ENCODE measurements around the gene MMP21.
A peak's percentile ranks its signal among the peaks of the same experiment; 100 is the strongest.

The MMP21 gene

GRCh38 chr10:125775491-125776106 lies at the start of gene MMP21:
MMP21 (minus strand) TSS chr10:125775821; CDS start chr10:125775821, 0 bp downstream.
- no peak for DNase-seq

DNA sequence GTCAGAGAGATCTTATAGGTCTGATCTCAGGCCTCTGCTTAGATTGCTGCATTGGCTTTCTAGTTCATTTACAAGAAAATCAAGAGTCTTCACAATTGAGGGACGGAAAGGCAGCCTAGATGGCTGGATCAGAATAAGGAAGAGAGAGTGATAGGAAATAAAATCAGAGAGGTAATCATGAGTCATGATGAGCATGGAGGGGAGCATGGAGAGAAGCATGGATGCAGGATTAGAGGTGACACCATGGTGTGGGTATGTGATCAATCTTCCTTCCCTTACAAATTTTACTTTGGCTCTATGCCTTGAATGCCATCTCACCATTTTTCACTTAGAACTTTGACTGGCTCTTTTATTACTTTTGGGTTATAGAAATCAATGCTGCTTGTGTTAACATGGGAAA lies 49.1 kb upstream of the MMP21 start:
- no peak for DNase-seq

DNA sequence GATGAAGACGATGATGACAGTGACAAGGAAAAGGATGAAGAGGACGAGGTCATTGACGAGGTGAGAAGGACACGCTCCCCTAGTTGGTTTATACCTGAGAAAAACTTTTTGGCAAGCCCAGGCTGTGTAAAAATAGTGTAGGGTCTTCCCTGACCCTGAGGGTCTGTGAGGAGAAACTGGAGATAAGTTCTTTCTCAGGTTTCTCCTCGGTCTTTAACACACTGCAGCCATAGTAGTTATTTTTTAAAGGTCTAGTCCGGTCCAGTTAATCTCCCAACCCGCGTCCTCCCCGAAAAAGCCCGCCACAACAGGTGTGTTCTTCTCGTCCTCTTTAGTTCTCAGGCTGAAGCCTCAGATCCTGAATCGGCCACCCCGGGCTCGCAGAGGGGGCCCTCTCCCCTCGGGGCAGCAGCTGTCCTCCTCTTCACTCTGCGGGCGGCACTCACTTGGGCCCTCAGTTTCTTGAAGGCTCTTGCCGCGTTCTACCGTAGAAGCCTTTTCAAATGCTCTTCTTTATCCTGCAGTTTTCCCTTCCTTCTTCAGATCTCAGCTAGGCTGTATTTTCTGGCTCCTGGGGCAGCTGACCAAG lies 48.1 kb upstream of the MMP21 start:
- no peak for DNase-seq

DNA sequence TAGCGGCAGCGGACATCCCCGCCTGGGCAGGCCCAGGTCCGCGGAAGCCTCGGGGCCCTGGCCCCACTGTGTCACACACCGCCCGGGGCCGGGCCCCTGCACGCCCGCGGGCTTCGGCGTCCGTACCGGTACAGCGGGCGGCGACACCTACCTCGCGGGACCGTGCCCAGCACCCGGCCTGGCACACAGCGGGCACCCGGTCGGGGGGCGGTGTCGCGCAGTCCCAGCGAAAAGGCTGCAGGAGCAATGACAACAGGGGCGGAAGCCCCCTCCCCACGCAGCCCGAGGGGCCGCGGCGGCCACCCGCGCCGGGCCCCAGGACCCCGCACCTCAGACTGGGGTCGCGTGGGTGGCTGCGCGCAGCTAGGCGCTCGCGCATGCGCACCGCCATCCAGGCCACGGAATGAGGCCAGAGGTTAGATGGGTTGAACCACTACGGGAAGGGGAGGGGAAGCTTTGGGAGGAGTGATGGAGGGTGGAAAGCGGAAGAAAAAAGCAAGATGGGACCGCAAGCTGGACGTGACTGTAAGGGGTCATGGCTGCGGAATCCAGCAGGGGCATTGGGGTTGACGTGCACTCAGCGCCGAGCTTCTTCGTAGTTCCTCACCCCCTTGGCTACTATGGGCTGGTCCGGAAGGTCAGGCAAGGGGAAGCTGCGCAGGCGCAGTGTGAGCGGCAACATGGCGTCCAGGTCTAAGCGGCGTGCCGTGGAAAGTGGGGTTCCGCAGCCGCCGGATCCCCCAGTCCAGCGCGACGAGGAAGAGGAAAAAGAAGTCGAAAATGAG lies 47.4 kb upstream of the MMP21 start, which contains the start of the genes BCCIP and UROS:
BCCIP (plus strand) TSS at position 669 of the 785 bp plus-strand sequence; CDS start at position 681, 12 bp downstream.
UROS (minus strand) TSS at position 381 of the 785 bp plus-strand sequence. CDS start 6,759 bp downstream, outside the sequence.
- DNase-seq, result peak; percentile 80 to 87

GRCh38 chr10:125820701-125821100 lies 45.1 kb upstream of the MMP21 start:
- no peak for DNase-seq

DNA sequence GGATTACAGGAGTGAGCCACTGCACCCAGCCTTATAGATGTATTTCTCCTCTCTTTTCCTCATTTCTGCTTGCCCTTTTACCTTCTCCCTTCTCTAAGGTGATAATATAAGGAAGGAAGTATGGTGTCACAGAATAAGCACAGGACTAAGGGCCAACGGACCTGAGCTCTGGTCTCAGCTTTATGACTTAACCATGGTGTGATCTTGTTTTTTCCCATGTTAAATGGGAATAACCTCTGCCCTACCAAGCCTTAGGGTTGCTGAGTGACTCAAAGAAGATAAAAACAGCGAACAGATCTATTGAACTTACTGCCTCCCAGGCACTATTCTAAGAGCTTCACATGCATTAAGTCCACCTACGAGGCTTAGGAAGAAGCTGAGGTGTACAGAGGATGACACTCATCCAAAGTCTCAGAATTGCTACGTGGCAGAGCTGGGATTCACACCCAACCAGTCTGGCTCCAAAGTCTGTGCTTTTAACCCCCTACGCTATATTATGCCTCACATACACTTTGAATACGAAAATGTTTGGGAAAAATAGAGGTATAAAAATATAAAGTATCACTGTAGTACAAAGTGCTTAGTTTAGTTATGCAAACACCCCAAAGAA lies 41.8 kb upstream of the MMP21 start:
- no peak for DNase-seq

- DNase-seq, result no peak
Observed at GRCh38 chr10:125816548-125816947, 40.9 kb upstream of the MMP21 start.

DNA sequence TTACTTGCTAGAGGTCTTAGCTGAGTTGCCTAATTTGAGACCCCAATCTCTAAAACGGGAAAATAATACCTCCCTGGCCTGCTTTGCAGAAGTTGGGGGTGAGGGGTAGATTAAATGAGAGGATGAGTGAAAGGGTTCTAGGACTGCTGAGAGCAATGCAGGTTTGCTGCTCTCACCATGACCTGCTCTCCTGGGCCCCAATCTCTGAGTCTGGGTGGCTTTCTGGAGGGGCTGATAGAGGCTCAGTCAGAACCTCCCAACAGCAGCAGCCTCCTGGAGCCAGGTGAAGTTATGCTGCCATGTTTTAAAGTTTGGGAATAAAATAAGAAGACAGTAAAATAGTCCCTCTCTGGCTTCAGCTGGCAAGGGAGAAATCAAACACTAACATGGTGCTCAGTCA lies 40.1 kb upstream of the MMP21 start:
- DNase-seq, result no peak

GRCh38 chr10:125812128-125812750 lies 36.6 kb upstream of the MMP21 start:
- no peak for DNase-seq

DNA sequence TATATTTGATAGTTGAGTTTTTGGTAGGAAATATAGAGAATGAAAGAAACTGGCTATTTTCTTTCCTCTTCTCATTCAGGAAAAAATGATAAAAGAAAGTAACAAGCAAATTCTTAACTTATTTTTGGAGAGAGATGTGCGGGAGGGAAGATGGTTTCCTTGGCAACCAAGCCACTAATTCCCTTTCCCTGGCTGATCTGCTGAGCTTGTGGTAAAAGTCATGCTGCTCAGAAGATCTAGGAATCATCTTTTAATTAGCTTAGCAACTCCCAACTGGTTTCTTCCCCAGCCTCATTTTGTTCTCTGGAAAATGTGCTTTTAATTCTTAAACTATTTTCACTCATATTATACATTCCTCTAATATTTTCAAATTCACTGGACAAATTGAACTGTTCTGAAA lies 35.6 kb upstream of the MMP21 start:
- DNase-seq, result no peak

GRCh38 chr10:125808047-125808446 lies 32.4 kb upstream of the MMP21 start:
- no peak for DNase-seq

DNA sequence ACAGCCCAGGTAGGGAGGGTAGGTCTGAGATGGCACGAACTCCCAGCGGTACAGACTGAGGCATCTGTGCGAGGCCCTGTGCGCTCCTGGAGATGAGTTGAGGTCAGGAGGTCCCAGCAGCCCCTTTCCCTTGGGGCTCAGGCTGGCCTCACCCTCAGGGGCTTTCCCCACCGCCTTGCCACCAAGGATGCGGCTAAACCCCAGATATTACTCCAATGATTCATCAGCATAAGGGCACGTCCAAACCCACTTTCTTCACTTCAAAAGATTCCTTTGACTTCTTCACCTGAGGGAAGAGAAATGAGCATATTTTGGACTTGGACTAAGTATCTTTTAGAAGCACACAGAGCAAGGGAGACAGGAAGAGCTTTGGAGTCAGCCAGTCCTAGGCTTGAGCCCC lies 27.1 kb upstream of the MMP21 start:
- DNase-seq, result no peak

GRCh38 chr10:125802131-125802530 lies 26.5 kb upstream of the MMP21 start:
- no peak for DNase-seq

- no peak for DNase-seq
Observed at GRCh38 chr10:125801574-125801973, 26.0 kb upstream of the MMP21 start.

GRCh38 chr10:125799451-125800182 lies 24.0 kb upstream of the MMP21 start:
- no peak for DNase-seq

DNA sequence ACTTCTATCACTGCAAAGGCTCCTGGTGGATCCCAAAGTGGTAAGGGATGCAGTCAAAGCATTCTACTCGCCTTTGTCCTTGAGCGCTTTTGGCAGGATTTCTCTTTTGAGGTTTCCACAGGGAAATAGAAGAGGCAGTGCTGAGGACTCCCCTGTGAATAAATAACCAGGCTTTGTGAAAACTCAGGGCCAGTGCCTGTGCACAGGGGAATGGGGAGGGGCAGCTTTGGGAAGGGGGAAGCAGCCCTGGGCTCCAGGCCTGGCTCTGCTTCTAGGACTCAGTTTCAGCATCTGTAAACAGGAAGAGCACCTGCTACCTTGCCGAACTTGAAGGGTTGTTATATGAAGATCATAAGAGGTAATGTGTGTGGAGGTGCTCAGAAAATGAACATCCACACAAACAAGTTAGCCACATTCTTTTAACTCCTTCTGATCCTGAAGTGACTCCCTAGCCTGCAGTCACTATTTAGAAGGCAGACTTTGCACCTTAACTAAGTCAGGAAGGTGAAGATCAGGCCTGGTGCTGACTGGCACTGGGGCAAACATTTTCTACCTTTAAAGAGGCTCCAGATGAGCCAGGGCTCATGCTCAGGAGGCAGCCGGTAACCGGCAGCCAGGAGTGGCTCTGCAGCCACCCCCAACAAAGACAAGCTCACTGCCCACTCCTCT lies 22.5 kb upstream of the MMP21 start:
- DNase-seq, result no peak

DNA sequence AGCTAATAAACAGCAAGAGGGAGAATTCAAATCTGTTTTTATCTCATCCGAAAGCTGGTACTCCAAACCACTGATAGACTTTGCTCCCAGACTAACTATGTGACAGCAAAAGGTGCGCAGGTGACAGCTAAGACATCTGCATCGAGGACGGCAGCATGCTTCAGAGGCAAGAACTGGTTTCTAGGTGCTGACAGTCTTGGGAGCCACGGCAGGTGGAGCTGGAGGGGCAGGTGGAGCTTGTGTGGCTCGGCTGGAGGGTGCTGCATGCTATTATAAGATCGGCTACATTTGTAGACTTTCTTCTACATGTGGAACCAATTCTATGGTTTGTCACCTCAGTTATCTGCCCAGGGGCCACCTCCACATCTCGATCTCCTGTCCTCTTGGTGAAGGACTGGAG lies 21.8 kb upstream of the MMP21 start:
- no peak for DNase-seq

GRCh38 chr10:125795637-125796190 lies 20.1 kb upstream of the MMP21 start:
- DNase-seq, result no peak

GRCh38 chr10:125795128-125795527 lies 19.5 kb upstream of the MMP21 start:
- DNase-seq, result no peak

- DNase-seq, result no peak
Observed at GRCh38 chr10:125792342-125793300, 17.0 kb upstream of the MMP21 start.

Measured in SHP77 (cell line).